ENCODE results near the gene SHROOM4. TPM values are rescaled to one million over a fixed set of nuclear protein-coding genes. Genes with fewer than 3 reads are reported as not detected.

Gene SHROOM4
- total RNA-seq, 1 donor from 2014 or later = 5.7 TPM

DNA sequence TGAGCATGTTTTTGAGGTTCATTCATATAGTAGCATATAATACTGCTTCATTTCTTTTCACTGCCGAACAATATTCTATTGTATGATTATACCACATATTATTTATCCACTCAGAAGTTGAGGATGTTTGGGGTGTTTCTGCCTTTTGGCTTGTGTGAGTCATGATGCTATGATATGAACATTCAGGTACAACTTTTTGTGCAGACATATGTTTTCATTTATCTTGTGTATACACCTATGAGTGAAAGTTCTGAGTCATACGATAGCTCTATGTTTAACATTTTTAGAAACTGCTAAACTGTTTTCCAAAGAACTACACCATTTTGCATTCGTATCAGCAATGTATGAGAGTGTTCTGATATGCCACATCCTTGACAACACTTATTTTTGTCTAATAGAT lies 57.7 kb downstream of the SHROOM4 start:
- no peak overlapping the region for H3K4me3 Mint-ChIP-seq (ENCODE audit: low read depth)
- H3K36me3 Mint-ChIP-seq (ENCODE audit: insufficient read depth) = no peaks in the 10 kb centered on the region
- TF ChIP-seq, protein P1, sequence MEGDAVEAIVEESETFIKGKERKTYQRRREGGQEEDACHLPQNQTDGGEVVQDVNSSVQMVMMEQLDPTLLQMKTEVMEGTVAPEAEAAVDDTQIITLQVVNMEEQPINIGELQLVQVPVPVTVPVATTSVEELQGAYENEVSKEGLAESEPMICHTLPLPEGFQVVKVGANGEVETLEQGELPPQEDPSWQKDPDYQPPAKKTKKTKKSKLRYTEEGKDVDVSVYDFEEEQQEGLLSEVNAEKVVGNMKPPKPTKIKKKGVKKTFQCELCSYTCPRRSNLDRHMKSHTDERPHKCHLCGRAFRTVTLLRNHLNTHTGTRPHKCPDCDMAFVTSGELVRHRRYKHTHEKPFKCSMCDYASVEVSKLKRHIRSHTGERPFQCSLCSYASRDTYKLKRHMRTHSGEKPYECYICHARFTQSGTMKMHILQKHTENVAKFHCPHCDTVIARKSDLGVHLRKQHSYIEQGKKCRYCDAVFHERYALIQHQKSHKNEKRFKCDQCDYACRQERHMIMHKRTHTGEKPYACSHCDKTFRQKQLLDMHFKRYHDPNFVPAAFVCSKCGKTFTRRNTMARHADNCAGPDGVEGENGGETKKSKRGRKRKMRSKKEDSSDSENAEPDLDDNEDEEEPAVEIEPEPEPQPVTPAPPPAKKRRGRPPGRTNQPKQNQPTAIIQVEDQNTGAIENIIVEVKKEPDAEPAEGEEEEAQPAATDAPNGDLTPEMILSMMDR (IDR thresholded peaks at IDR 0.05; ENCODE audit: unreplicated experiment) = no peak
- no peaks in the 10 kb centered on the region for H3K4me1 Mint-ChIP-seq (ENCODE audit: low read depth)
- no peak for DNase-seq (ENCODE audit: low spot score, unreplicated experiment)
- H3K27ac Mint-ChIP-seq = no peak overlapping the region
- no peaks in the 10 kb centered on the region for H3K27me3 Mint-ChIP-seq
- peaks cover 4% of the 10 kb centered on the region for H3K9me3 Mint-ChIP-seq (ENCODE audit: low read depth)

DNA sequence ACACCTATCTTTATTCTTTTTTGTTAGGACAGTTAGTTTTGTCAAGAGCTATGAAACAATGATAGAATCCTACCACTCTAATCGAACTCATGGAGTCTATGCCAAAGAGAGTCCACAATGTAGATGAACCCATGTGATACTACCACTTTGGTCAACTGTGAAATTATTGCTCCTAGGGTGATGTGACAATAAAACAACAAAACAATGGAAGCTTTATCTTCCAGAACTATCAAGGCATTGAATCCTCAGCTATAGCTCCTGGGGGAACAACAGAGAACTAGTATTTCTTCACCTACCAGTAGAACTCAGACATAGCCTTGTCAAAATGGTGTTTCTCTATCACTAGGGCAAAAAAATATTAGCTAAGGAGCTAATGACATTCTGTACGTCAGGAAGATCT lies 62.9 kb downstream of the SHROOM4 start:
- no peaks in the 10 kb centered on the region for H3K36me3 Mint-ChIP-seq (ENCODE audit: insufficient read depth)
- H3K4me1 Mint-ChIP-seq (ENCODE audit: low read depth) = no peaks in the 10 kb centered on the region
- no peak overlapping the region for H3K4me3 Mint-ChIP-seq (ENCODE audit: low read depth)
- H3K27ac Mint-ChIP-seq = no peak overlapping the region
- H3K9me3 Mint-ChIP-seq (ENCODE audit: low read depth) = peaks cover 10% of the 10 kb centered on the region
- no peaks in the 10 kb centered on the region for H3K27me3 Mint-ChIP-seq
- DNase-seq (ENCODE audit: low spot score, unreplicated experiment) = no peak
- TF ChIP-seq, protein P1 (IDR thresholded peaks at IDR 0.05; ENCODE audit: unreplicated experiment) = no peak

DNA sequence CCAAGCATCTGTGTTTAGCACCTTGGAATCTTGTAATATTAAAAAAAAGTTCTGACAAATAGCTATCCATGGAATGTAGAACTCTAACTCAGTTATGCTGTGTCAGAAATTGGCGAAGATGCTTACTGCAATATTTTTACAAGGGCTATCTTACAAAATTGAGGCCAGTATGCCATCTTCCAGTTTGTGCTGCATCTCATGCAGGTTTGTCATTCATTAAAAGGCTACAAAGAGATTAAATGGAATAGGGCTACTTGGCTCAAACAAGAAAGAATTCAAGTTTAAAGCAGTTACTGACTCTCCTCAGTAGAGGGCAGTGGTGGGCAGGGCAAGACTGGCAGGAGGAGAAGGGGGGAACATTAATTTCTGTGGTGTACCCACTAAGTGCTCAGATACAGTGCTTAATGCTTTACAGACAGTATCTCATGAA lies 66.5 kb downstream of the SHROOM4 start:
- no peaks in the 10 kb centered on the region for H3K27me3 Mint-ChIP-seq
- H3K27ac Mint-ChIP-seq = no peak overlapping the region
- H3K36me3 Mint-ChIP-seq (ENCODE audit: insufficient read depth) = no peaks in the 10 kb centered on the region
- TF ChIP-seq, protein P1 (IDR thresholded peaks at IDR 0.05; ENCODE audit: unreplicated experiment) = peak; percentile 70
- H3K9me3 Mint-ChIP-seq (ENCODE audit: low read depth) = peaks cover 10% of the 10 kb centered on the region
- H3K4me3 Mint-ChIP-seq (ENCODE audit: low read depth) = no peak overlapping the region
- no peaks in the 10 kb centered on the region for H3K4me1 Mint-ChIP-seq (ENCODE audit: low read depth)
- DNase-seq (ENCODE audit: low spot score, unreplicated experiment) = no peak

DNA sequence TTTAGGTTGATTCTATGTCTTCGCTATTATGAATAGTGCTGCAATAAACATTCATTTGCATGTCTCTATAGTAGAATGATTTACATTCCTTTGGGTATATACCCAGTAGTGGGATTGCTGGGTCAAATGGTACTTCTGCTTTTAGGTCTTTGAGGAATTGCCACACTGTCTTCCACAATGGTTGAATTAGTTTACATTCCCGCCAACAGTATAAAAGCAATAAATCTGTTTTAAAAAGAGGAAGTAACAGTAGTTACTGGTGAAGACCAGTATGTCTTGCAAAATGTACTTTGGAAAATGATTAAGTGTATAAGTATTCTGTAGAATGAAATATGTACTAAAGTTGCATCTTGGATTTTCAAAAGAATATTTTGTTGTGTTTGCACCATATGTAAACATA lies 77.3 kb downstream of the SHROOM4 start:
- Mint-ChIP-seq H3K9me3 (ENCODE audit: low read depth) (peaks cover 11% of the 10 kb centered on the region), H3K4me1 (ENCODE audit: low read depth) (no peaks in the 10 kb centered on the region), H3K4me3 (ENCODE audit: low read depth) (no peak overlapping the region), H3K27me3 (no peaks in the 10 kb centered on the region), H3K27ac (no peak overlapping the region), H3K36me3 (ENCODE audit: insufficient read depth) (no peaks in the 10 kb centered on the region)
- no peak for DNase-seq (ENCODE audit: low spot score, unreplicated experiment)
- TF ChIP-seq, protein P1 (IDR thresholded peaks at IDR 0.05; ENCODE audit: unreplicated experiment) = no peak

DNA sequence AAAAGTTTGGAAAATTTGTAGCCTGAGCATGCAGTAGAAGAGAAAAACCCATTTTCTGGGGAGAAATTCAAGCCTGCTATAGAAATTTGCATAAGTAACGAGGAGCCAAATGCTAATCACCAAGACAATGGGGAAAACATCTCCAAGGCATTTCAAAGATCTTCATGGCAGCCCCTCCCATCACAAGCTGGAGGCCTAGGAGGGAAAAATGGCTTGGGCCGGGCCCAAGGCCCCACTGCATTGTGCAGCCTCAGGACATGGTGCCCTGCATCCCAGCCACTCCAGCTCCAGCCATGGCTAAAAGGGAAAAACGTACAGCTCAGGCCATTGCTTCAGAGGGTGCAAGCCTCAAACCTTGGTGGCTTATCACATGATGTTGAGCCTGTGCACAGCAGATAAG lies 87.7 kb downstream of the SHROOM4 start:
- Mint-ChIP-seq H3K36me3 (ENCODE audit: insufficient read depth) (no peaks in the 10 kb centered on the region), H3K4me1 (ENCODE audit: low read depth) (no peaks in the 10 kb centered on the region), H3K4me3 (ENCODE audit: low read depth) (no peak overlapping the region), H3K9me3 (ENCODE audit: low read depth) (peaks cover 13% of the 10 kb centered on the region), H3K27me3 (no peaks in the 10 kb centered on the region), H3K27ac (no peak overlapping the region)
- no peak for DNase-seq (ENCODE audit: low spot score, unreplicated experiment)
- TF ChIP-seq, protein P1 (IDR thresholded peaks at IDR 0.05; ENCODE audit: unreplicated experiment) = no peak

All from progenitor cell of endocrine pancreas (in vitro differentiated cells).